VCaP (cell line): ENCODE measurements around the gene KSR1.

Source experiments
- H3K27ac ChIP-seq: fragments of 450-650 bp; 2 replicates; pipeline ENCODE4 v1.5.1; 2017
- CTCF ChIP-seq: fragments of 450-650 bp; conservative IDR thresholded peaks from 2 replicates; pipeline ENCODE4 v1.5.1; 2017; ENCODE audit warnings: mild to moderate bottlenecking, moderate library complexity

The KSR1 gene

GRCh38 chr17:27558842-27559505 is 102.7 kb downstream of the KSR1 start:
- no peak for TF ChIP-seq CTCF
- no peak overlapping the region for H3K27ac ChIP-seq

- H3K27ac ChIP-seq: peak overlapping the region; percentile 13; the same call in 1 of the 2 replicates
- TF ChIP-seq CTCF: no peak
Observed at GRCh38 chr17:27559506-27560481, 103.5 kb downstream of the KSR1 start.

- peak overlapping the region; percentile 13; the same call in 1 of the 2 replicates for H3K27ac ChIP-seq
- TF ChIP-seq CTCF: no peak
Observed at GRCh38 chr17:27560668-27561067, 104.4 kb downstream of the KSR1 start.

GRCh38 chr17:27562777-27563455 is 106.7 kb downstream of the KSR1 start:
- no peak for TF ChIP-seq CTCF
- no peak overlapping the region for H3K27ac ChIP-seq

- no peak for TF ChIP-seq CTCF
- H3K27ac ChIP-seq: no peak overlapping the region
Observed at GRCh38 chr17:27563532-27563931, 107.3 kb downstream of the KSR1 start.

- H3K27ac ChIP-seq: no peak overlapping the region
- TF ChIP-seq CTCF: no peak
Observed at GRCh38 chr17:27564463-27564862, 108.2 kb downstream of the KSR1 start.
